Lower leg skin (tissue), 4 donors: Measurements from ENCODE around the gene FXYD5. TPM values are rescaled to one million over a fixed set of nuclear protein-coding genes. Genes with fewer than 3 reads are reported as not detected.
A peak's percentile ranks its signal among the peaks of the same experiment; 100 is the strongest.

ENCODE experiments used
- DNase-seq, 2 donors: peaks; one replicate each; pipeline ENCODE4 v3.0.0-alpha.2; 2019; ENCODE audit warnings: low spot score in 2 of 2
- H3K4me3 ChIP-seq: fragments of 200-600 bp; sonication (generic); 2 replicates; pipeline ENCODE4 v1.5.1; 2017; ENCODE audit warnings: mild to moderate bottlenecking, low read depth; ENCODE audit not compliant: poor library complexity, severe bottlenecking
- POLR2A ChIP-seq, 2 donors: fragments of 450-650 bp; IDR thresholded peaks; one replicate each; pipeline ENCODE4 v1.6.1; 2016 to 2017; ENCODE audit warnings: antibody characterized with exemption in 2 of 2, mild to moderate bottlenecking in 1 of 2, moderate library complexity in 1 of 2
- WGBS, 2 donors: methylation state at CpG; one replicate each; pipeline ENCODE4 v1.1.5; 2018; 5-methylcytosine and 5-hydroxymethylcytosine counted together
- intact Hi-C: fragments of 100-400 bp; cut with DNase I; formaldehyde crosslinking; loops from one replicate; pipeline ENCODE4 v1.15.0; 2023; ENCODE audit warnings: low total_unique reads
- total RNA-seq, 4 donors: library from RNA; depleted of rRNA; stranded (reverse); fragments of >200 nt; gene quantifications; one replicate each; pipeline ENCODE4 v1.1.0, GENCODE V29; 2016
- TF ChIP-seq, protein P1 (sequence below), 3 donors: fragments of 450-650 bp; IDR thresholded peaks; one replicate each; pipeline ENCODE4 v1.5.1; 2016; ENCODE audit warnings: antibody characterized with exemption in 3 of 3, mild to moderate bottlenecking in 3 of 3, moderate library complexity in 2 of 3

Gene FXYD5
- total RNA-seq, 4 donors from 2014 or later, result 41.4 to 59.8 (median 57.7) TPM

GRCh38 chr19:35136231-35136630 is 18.3 kb upstream of the FXYD5 start:
- TF ChIP-seq, protein P1, sequence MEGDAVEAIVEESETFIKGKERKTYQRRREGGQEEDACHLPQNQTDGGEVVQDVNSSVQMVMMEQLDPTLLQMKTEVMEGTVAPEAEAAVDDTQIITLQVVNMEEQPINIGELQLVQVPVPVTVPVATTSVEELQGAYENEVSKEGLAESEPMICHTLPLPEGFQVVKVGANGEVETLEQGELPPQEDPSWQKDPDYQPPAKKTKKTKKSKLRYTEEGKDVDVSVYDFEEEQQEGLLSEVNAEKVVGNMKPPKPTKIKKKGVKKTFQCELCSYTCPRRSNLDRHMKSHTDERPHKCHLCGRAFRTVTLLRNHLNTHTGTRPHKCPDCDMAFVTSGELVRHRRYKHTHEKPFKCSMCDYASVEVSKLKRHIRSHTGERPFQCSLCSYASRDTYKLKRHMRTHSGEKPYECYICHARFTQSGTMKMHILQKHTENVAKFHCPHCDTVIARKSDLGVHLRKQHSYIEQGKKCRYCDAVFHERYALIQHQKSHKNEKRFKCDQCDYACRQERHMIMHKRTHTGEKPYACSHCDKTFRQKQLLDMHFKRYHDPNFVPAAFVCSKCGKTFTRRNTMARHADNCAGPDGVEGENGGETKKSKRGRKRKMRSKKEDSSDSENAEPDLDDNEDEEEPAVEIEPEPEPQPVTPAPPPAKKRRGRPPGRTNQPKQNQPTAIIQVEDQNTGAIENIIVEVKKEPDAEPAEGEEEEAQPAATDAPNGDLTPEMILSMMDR (IDR thresholded peaks at IDR 0.05), result no peak
- no peak for TF ChIP-seq POLR2A (IDR thresholded peaks at IDR 0.05)
- 68 to 70% methylated on average over 9 to 11 of the region's 11 CpGs for WGBS, 2 donors
- no peak overlapping the region for H3K4me3 ChIP-seq
- no peak for DNase-seq
- intact Hi-C loops, result no loop called here

- TF ChIP-seq POLR2A (IDR thresholded peaks at IDR 0.05), result no peak
- TF ChIP-seq, protein P1 (IDR thresholded peaks at IDR 0.05), result peak in 1 of 3 donors; percentile 46
- DNase-seq, result no peak
- intact Hi-C loops, result no loop called here
- WGBS, 2 donors, result 39 to 42% methylated on average over 9 of the region's 9 CpGs
- H3K4me3 ChIP-seq, result no peak overlapping the region
Observed at GRCh38 chr19:35136977-35137702, 17.4 kb upstream of the FXYD5 start.

DNA sequence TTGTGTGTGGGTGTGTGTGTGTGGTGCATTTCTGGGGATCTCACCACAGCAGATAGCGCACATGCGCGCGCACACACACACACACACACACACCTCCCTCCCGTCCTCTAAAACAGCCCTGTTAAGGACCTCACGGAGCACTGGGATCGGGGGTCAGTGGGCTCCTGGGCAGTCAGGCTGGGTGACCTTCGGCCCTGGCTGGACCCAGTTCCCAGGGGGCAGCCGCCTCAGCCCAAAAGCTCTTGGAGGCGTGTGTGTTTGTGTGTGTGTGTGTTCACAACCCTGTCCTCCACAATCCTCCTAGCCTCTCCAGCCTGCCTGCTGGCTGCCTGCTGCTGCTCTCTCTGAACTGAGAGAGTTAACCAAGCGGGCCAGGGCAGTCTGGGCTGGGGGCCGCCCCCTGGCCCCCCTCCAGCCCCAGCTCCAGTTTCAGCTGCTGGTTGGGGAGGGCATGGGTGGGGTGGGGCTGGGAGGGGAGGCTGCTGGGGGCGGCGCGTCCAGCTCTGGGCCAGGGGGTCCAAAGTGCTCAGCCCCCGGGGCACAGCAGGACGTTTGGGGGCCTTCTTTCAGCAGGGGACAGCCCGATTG is 16.1 kb upstream of the FXYD5 start, which contains the start of gene FXYD1:
FXYD1 (plus strand) TSS at position 520 of the 588 bp plus-strand sequence. CDS start 1,256 bp downstream, outside the sequence.
- TF ChIP-seq, protein P1 (IDR thresholded peaks at IDR 0.05), result no peak
- TF ChIP-seq POLR2A (IDR thresholded peaks at IDR 0.05), result no peak
- 50 to 53% methylated on average over 13 to 16 of the region's 18 CpGs for WGBS, 2 donors
- intact Hi-C loops, result no loop called here
- peak in 1 of 2 donors; percentile 93 for DNase-seq
- H3K4me3 ChIP-seq, result no peak within 1 kb of the TSS

- H3K4me3 ChIP-seq, result no peak overlapping the region
- intact Hi-C loops, result loop anchor here (10.0 kb wide), 1 partner anchor 124 kb away; the partner anchor contains the start of gene USF2
- TF ChIP-seq, protein P1 (IDR thresholded peaks at IDR 0.05), result no peak
- no peak for TF ChIP-seq POLR2A (IDR thresholded peaks at IDR 0.05)
- WGBS, 2 donors, result 52 to 56% methylated on average over 12 of the region's 12 CpGs
- DNase-seq, result no peak
Observed at GRCh38 chr19:35140207-35140961, 14.2 kb upstream of the FXYD5 start.

DNA sequence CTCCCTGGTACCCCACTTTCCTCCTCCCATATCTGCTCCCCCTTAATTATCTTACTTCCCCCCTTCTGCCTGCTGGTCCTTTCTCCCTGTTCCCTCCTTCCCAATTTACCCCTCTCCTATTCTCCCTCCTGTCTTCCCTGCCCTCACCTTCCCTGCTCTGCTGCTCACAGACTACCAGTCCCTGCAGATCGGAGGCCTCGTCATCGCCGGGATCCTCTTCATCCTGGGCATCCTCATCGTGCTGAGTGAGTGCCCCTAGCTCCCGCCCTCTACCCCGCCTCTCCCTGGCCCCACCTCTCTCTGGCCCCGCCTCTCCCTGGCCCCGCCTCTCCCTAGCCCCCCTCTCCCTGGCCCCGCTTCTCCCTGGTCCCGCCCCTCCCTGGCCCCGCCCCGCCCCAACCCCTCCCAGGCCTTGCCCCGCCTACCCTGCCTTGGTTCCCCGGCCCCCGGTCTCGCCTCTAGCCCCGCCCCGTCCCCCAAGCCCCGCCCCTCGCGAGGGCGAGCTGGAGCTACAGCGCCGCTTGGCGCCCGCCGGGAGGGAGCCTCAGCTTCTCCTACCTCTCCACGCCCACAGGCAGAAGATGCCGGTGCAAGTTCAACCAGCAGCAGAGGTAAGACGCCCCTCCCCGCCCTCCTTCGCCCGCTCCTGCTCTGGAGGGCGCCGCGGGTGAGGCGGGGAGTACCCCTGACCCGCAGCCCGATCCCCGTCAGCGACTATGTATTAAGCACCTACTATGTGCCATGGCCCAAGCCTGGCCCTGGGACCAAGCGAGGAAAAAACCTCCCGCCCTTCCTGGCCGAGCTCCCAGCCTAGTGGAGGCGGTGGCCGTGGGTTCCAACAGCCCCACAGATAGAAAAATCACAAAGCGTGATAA is 13.3 kb upstream of the FXYD5 start:
- no peak overlapping the region for H3K4me3 ChIP-seq
- TF ChIP-seq, protein P1 (IDR thresholded peaks at IDR 0.05), result no peak
- TF ChIP-seq POLR2A (IDR thresholded peaks at IDR 0.05), result no peak
- peak; percentile 92 to 98 for DNase-seq
- intact Hi-C loops, result loop anchor here (10.0 kb wide), 1 partner anchor 124 kb away; the partner anchor contains the start of gene USF2
- WGBS, 2 donors, result 6 to 7% methylated on average over 44 of the region's 48 CpGs
